Measurements from ENCODE around the gene MCIDAS. TPM values are rescaled to one million over a fixed set of nuclear protein-coding genes. Genes with fewer than 3 reads are reported as not detected.

MCIDAS gene
- total RNA-seq, 2 donors from 2014 or later, result not detected

- Histone ChIP-seq H3K36me3 (no peaks in the 10 kb centered on the region), H3K4me1 (no peaks in the 10 kb centered on the region), H3K27me3 (no peaks in the 10 kb centered on the region), H3K9me3 (no peaks in the 10 kb centered on the region), H3K4me3 (no peak overlapping the region), H3K27ac (no peak overlapping the region)
- peak in 1 of 2 donors; percentile 19 for TF ChIP-seq CTCF (IDR thresholded peaks at IDR 0.05)
- no peak for DNase-seq (ENCODE audit: low spot score)
Observed at GRCh38 chr5:55187370-55187769, 39.7 kb downstream of the MCIDAS start.

- H3K27me3 ChIP-seq, result peaks cover 10 to 16% of the 10 kb centered on the region in 2 donors
- H3K36me3 ChIP-seq, result no peaks in the 10 kb centered on the region
- no peak for DNase-seq (ENCODE audit: low spot score)
- H3K4me3 ChIP-seq, result no peak overlapping the region
- H3K27ac ChIP-seq, result no peak overlapping the region
- H3K9me3 ChIP-seq, result no peaks in the 10 kb centered on the region
- TF ChIP-seq CTCF (IDR thresholded peaks at IDR 0.05), result no peak
- peaks cover 0 to 11% of the 10 kb centered on the region in 2 donors for H3K4me1 ChIP-seq
Observed at GRCh38 chr5:55180016-55180415, 47.1 kb downstream of the MCIDAS start.

- Histone ChIP-seq H3K36me3 (no peaks in the 10 kb centered on the region), H3K27me3 (peaks cover 16 to 30% of the 10 kb centered on the region in 2 donors), H3K9me3 (no peaks in the 10 kb centered on the region), H3K27ac (no peak overlapping the region), H3K4me1 (peaks cover 0 to 27% of the 10 kb centered on the region in 2 donors), H3K4me3 (no peak overlapping the region)
- no peak for DNase-seq (ENCODE audit: low spot score)
- no peak for TF ChIP-seq CTCF (IDR thresholded peaks at IDR 0.05)
Observed at GRCh38 chr5:55177078-55177477, 50.0 kb downstream of the MCIDAS start.

- Histone ChIP-seq H3K9me3 (no peaks in the 10 kb centered on the region), H3K4me1 (peaks cover 0 to 27% of the 10 kb centered on the region in 2 donors), H3K27ac (no peak overlapping the region), H3K36me3 (no peaks in the 10 kb centered on the region), H3K27me3 (peaks cover 16 to 30% of the 10 kb centered on the region in 2 donors), H3K4me3 (peak overlapping the region in 1 of 2 donors; percentile 26)
- no peak for DNase-seq (ENCODE audit: low spot score)
- peak in 1 of 2 donors; percentile 59 for TF ChIP-seq CTCF (IDR thresholded peaks at IDR 0.05)
Observed at GRCh38 chr5:55176176-55176818, 50.8 kb downstream of the MCIDAS start.

GRCh38 chr5:55175781-55176175 lies 51.3 kb downstream of the MCIDAS start:
- Histone ChIP-seq H3K27ac (no peak overlapping the region), H3K4me3 (no peak overlapping the region), H3K27me3 (peaks cover 16 to 30% of the 10 kb centered on the region in 2 donors), H3K9me3 (no peaks in the 10 kb centered on the region), H3K4me1 (peaks cover 0 to 27% of the 10 kb centered on the region in 2 donors), H3K36me3 (no peaks in the 10 kb centered on the region)
- TF ChIP-seq CTCF (IDR thresholded peaks at IDR 0.05), result no peak
- DNase-seq (ENCODE audit: low spot score), result no peak

Measured in right atrium auricular region (tissue), 2 donors.